Fibroblast of villous mesenchyme (primary cell): Measurements from ENCODE around the gene PROB1. TPM values are rescaled to one million over a fixed set of nuclear protein-coding genes. Genes with fewer than 3 reads are reported as not detected.
A peak's percentile ranks its signal among the peaks of the same experiment; 100 is the strongest.

Experiments
- DNase-seq: peaks from one replicate; pipeline ENCODE4 v3.0.0-alpha.2; 2010; ENCODE audit warnings: low read depth
- H3K4me3 ChIP-seq: 2 replicates; pipeline ENCODE4 v1.5.1; 2011; ENCODE audit warnings: low read depth, mild to moderate bottlenecking, low read length
- CTCF ChIP-seq: IDR thresholded peaks from 2 replicates; pipeline ENCODE4 v1.5.1; 2012; ENCODE audit warnings: low read depth, mild to moderate bottlenecking, low read length; ENCODE audit not compliant: insufficient read depth
- total RNA-seq: library from RNA; depleted of rRNA; stranded (reverse); fragments of >200 nt; gene quantifications from 2 replicates; pipeline ENCODE4 v1.2.3, GENCODE V29; 2012

PROB1 gene
- total RNA-seq, 1 donor = 4.3 TPM

- TF ChIP-seq CTCF = no peak
- H3K4me3 ChIP-seq = no peak overlapping the region
- DNase-seq = no peak
Measured at GRCh38 chr5:139344177-139344576, 50.7 kb downstream of the PROB1 start.

GRCh38 chr5:139343476-139343875 lies 51.4 kb downstream of the PROB1 start:
- DNase-seq = no peak
- TF ChIP-seq CTCF = no peak
- H3K4me3 ChIP-seq = peak overlapping the region; percentile 99

- DNase-seq = no peak
- H3K4me3 ChIP-seq = peak overlapping the region; percentile 99
- no peak for TF ChIP-seq CTCF
Measured at GRCh38 chr5:139342423-139342723, 52.5 kb downstream of the PROB1 start.

GRCh38 chr5:139341689-139342422 lies 53.0 kb downstream of the PROB1 start, which contains the start of gene PAIP2:
Gene PAIP2, plus strand, starts transcription at chr5:139341854. Its CDS starts 21,931 bp downstream, at chr5:139363785.
- TF ChIP-seq CTCF = peak; percentile 60
- H3K4me3 ChIP-seq = peak within 1 kb of the TSS; percentile 99
- DNase-seq = peak; percentile 98

- peak overlapping the region; percentile 99 for H3K4me3 ChIP-seq
- no peak for DNase-seq
- TF ChIP-seq CTCF = no peak
Measured at GRCh38 chr5:139341187-139341688, 53.7 kb downstream of the PROB1 start.

Other genes starting within 250 kb of the PROB1 start
- 53.5 and 57.0 TPM in 2 replicates for gene SIL1, start 196.7 kb downstream of the PROB1 start, total RNA-seq
- gene MATR3, start 101.4 kb downstream of the PROB1 start, total RNA-seq = 190 and 239 TPM in 2 replicates
- 35.1 and 56.1 TPM in 2 replicates for gene PAIP2, start 53.2 kb downstream of the PROB1 start, total RNA-seq
- not detected in 2 replicates for gene SLC23A1, start 11.8 kb downstream of the PROB1 start, total RNA-seq
- under 0.01 and 0.43 TPM in 2 replicates for gene MZB1, start 5.2 kb downstream of the PROB1 start, total RNA-seq
- gene SPATA24, start 9.0 kb upstream of the PROB1 start, total RNA-seq = 3.9 and 5.2 TPM in 2 replicates
- 8.1 and 16.4 TPM in 2 replicates for gene DNAJC18, start 44.4 kb upstream of the PROB1 start, total RNA-seq
- not detected in 2 replicates for gene ECSCR, start 67.6 kb upstream of the PROB1 start, total RNA-seq
- gene SMIM33, start 75.9 kb upstream of the PROB1 start, total RNA-seq = not detected in 2 replicates
- 25.9 and 26.7 TPM in 2 replicates for gene STING1, start 87.7 kb upstream of the PROB1 start, total RNA-seq
- gene UBE2D2, start 166.2 kb upstream of the PROB1 start, total RNA-seq = 53.8 and 56.6 TPM in 2 replicates